HEK293 (cell line): ENCODE measurements around the gene UNC45B.
A peak's percentile ranks its signal among the peaks of the same experiment; 100 is the strongest.

Experiments
- ATF2 ChIP-seq: fragments of 450-650 bp; formaldehyde crosslinking; IDR thresholded peaks from 2 replicates; pipeline ENCODE4 v1.5.1; 2016; ENCODE audit warnings: missing biosample characterization, missing genetic modification characterization, low read depth
- HIC1 ChIP-seq: fragments of 450-650 bp; formaldehyde crosslinking; IDR thresholded peaks from 2 replicates; pipeline ENCODE4 v1.5.1; 2016; ENCODE audit warnings: missing biosample characterization, missing genetic modification characterization
- INSM2 ChIP-seq: fragments of 450-650 bp; formaldehyde crosslinking; IDR thresholded peaks from 2 replicates; pipeline ENCODE4 v1.5.1; 2016; ENCODE audit warnings: missing biosample characterization, missing genetic modification characterization
- KLF16 ChIP-seq: fragments of 450-650 bp; formaldehyde crosslinking; IDR thresholded peaks from 2 replicates; pipeline ENCODE4 v1.5.1; 2017; ENCODE audit warnings: missing biosample characterization, missing genetic modification characterization
- PBX3 ChIP-seq: sonication (generic); formaldehyde crosslinking; IDR thresholded peaks from 2 replicates; pipeline ENCODE4 v1.8.1; 2022; ENCODE audit warnings: mild to moderate bottlenecking, moderate library complexity, missing genetic modification reagents
- PRDM4 ChIP-seq: fragments of 450-650 bp; formaldehyde crosslinking; IDR thresholded peaks from 2 replicates; pipeline ENCODE4 v1.5.1; 2017; ENCODE audit warnings: missing biosample characterization, missing genetic modification characterization
- SCRT2 ChIP-seq: fragments of 450-650 bp; formaldehyde crosslinking; IDR thresholded peaks from 2 replicates; pipeline ENCODE4 v1.5.1; 2016; ENCODE audit warnings: missing biosample characterization, missing genetic modification characterization
- SP2 ChIP-seq: fragments of 450-650 bp; formaldehyde crosslinking; IDR thresholded peaks from 2 replicates; pipeline ENCODE4 v1.5.1; 2016; ENCODE audit warnings: missing biosample characterization, missing genetic modification characterization
- SP3 ChIP-seq: fragments of 450-650 bp; formaldehyde crosslinking; IDR thresholded peaks from 2 replicates; pipeline ENCODE4 v1.5.1; 2016; ENCODE audit warnings: missing biosample characterization, missing genetic modification characterization
- SP7 ChIP-seq: fragments of 450-650 bp; formaldehyde crosslinking; IDR thresholded peaks from 2 replicates; pipeline ENCODE4 v1.5.1; 2016; ENCODE audit warnings: missing biosample characterization, missing genetic modification characterization
- YY2 ChIP-seq: fragments of 450-650 bp; formaldehyde crosslinking; IDR thresholded peaks from 2 replicates; pipeline ENCODE4 v1.5.1; 2016; ENCODE audit warnings: missing biosample characterization, missing genetic modification characterization
- ZBTB20 ChIP-seq: fragments of 450-650 bp; formaldehyde crosslinking; IDR thresholded peaks from 2 replicates; pipeline ENCODE4 v1.5.1; 2016; ENCODE audit warnings: missing biosample characterization, missing genetic modification characterization
- ZBTB8A ChIP-seq: fragments of 450-650 bp; formaldehyde crosslinking; IDR thresholded peaks from 2 replicates; pipeline ENCODE4 v1.5.1; 2016; ENCODE audit warnings: missing biosample characterization, missing genetic modification characterization
- ZNF16 ChIP-seq: fragments of 450-650 bp; formaldehyde crosslinking; IDR thresholded peaks from 2 replicates; pipeline ENCODE4 v1.5.1; 2016; ENCODE audit warnings: low read depth, missing biosample characterization, missing genetic modification characterization
- ZNF2 ChIP-seq: fragments of 450-650 bp; formaldehyde crosslinking; IDR thresholded peaks from 2 replicates; pipeline ENCODE4 v1.5.1; 2016; ENCODE audit warnings: missing biosample characterization, missing genetic modification characterization
- ZNF221 ChIP-seq: fragments of 450-650 bp; formaldehyde crosslinking; IDR thresholded peaks from 2 replicates; pipeline ENCODE4 v1.5.1; 2017; ENCODE audit warnings: missing biosample characterization, missing genetic modification characterization, borderline replicate concordance
- ZNF280D ChIP-seq: fragments of 450-650 bp; formaldehyde crosslinking; IDR thresholded peaks from 2 replicates; pipeline ENCODE4 v1.5.1; 2016; ENCODE audit warnings: missing biosample characterization, missing genetic modification characterization
- ZNF292 ChIP-seq: fragments of 450-650 bp; formaldehyde crosslinking; IDR thresholded peaks from 2 replicates; pipeline ENCODE4 v1.5.1; 2016; ENCODE audit warnings: low read depth, missing biosample characterization, missing genetic modification characterization, borderline replicate concordance
- ZNF302 ChIP-seq: fragments of 450-650 bp; formaldehyde crosslinking; IDR thresholded peaks from 2 replicates; pipeline ENCODE4 v1.5.1; 2016; ENCODE audit warnings: missing biosample characterization, missing genetic modification characterization, low read depth
- ZNF416 ChIP-seq: fragments of 450-650 bp; formaldehyde crosslinking; IDR thresholded peaks from 2 replicates; pipeline ENCODE4 v1.5.1; 2016; ENCODE audit warnings: missing biosample characterization, missing genetic modification characterization
- ZNF501 ChIP-seq: fragments of 450-650 bp; formaldehyde crosslinking; IDR thresholded peaks from 2 replicates; pipeline ENCODE4 v1.5.1; 2016; ENCODE audit warnings: missing biosample characterization, missing genetic modification characterization
- ZNF530 ChIP-seq: fragments of 450-650 bp; formaldehyde crosslinking; IDR thresholded peaks from 2 replicates; pipeline ENCODE4 v1.5.1; 2016; ENCODE audit warnings: low read depth, missing biosample characterization, missing genetic modification characterization
- ZNF701 ChIP-seq: fragments of 450-650 bp; formaldehyde crosslinking; IDR thresholded peaks from 2 replicates; pipeline ENCODE4 v1.5.1; 2016; ENCODE audit warnings: missing biosample characterization, missing genetic modification characterization
- ZNF704 ChIP-seq: fragments of 450-650 bp; formaldehyde crosslinking; IDR thresholded peaks from 2 replicates; pipeline ENCODE4 v1.5.1; 2016; ENCODE audit warnings: missing biosample characterization, missing genetic modification characterization
- ZNF785 ChIP-seq: fragments of 450-650 bp; formaldehyde crosslinking; IDR thresholded peaks from 2 replicates; pipeline ENCODE4 v1.5.1; 2016; ENCODE audit warnings: missing biosample characterization, missing genetic modification characterization
- ZNF830 ChIP-seq: fragments of 450-650 bp; IDR thresholded peaks from 2 replicates; pipeline ENCODE4 v1.5.0; 2018; ENCODE audit warnings: missing biosample characterization, missing genetic modification characterization, low read depth, mild to moderate bottlenecking, moderate library complexity

The UNC45B gene

GRCh38 chr17:35119370-35120165 lies 28.0 kb upstream of the UNC45B start, which contains the start of gene RAD51D (continued):
- TF ChIP-seq HIC1 (tag by site-specific recombination) (peak; percentile 82; the same call in 1 of the 2 replicates), PRDM4 (tag by site-specific recombination) (no peak), ZNF280D (no peak), ZNF530 (tag by site-specific recombination) (no peak), ZBTB8A (tag by site-specific recombination) (peak; percentile 87), ZNF704 (no peak), ZNF16 (tag by site-specific recombination) (no peak), SP3 (tag by site-specific recombination) (peak; percentile 82), KLF16 (tag by site-specific recombination) (peak; percentile 78), ZNF302 (tag by site-specific recombination) (no peak), ZNF830 (tag by site-specific recombination) (no peak), SP7 (tag by site-specific recombination) (peak; percentile 77), ZNF416 (tag by site-specific recombination) (no peak), ZBTB20 (peak; percentile 56; the same call in 1 of the 2 replicates), SCRT2 (tag by site-specific recombination) (peak; percentile 51), SP2 (tag by site-specific recombination) (peak; percentile 79), INSM2 (tag by site-specific recombination) (0 out of 2 replicates have a peak, but pooled peaks have one; percentile 17), ZNF292 (tag by site-specific recombination) (no peak), ZNF701 (no peak), PBX3 (CRISPR knock-in tag) (peak; percentile 86; the same call in 1 of the 2 replicates), ATF2 (no peak), ZNF2 (tag by site-specific recombination) (no peak; the same call in 1 of the 2 replicates), ZNF785 (tag by site-specific recombination) (no peak), ZNF501 (tag by site-specific recombination) (0 out of 2 replicates have a peak, but pooled peaks have one; percentile 35), YY2 (no peak), ZNF221 (tag by site-specific recombination) (no peak)
